Activated naive CD8-positive, alpha-beta T cell treated with anti-CD3 and anti-CD28 coated beads, Interleukin-2, amount 50 U/mL, for 16 hours (primary cell): ENCODE results near the gene RCL1.
"Not testable (repeated sequence)": the region's sequence is repeated elsewhere in the genome, so short reads cannot be mapped to it uniquely, and the experiment has no call there.

Experiments
- DNase-seq: peaks from one replicate; pipeline ENCODE4 v3.0.0-alpha.2; 2020; ENCODE audit warnings: low read depth, low spot score

Gene RCL1

DNA sequence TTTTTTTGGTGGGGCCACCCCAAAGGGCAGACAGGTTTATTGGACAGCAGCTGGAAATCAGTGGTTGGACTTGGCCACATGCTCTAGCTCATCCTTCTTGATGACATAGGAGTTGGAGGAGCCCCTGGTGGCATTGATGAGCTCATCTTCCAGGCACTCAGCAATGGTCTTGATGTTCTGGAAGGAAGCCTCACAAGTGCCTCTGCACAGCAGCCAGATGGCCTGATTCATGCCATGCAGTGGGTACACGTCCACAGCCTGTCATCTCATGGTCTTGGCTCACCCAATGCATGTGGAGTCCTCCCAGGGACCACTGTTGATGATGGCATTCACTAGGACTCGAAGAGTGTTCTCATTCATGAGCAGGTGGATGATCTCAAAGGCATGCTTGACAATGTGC lies 11.3 kb upstream of the RCL1 start:
- DNase-seq: no peak

DNA sequence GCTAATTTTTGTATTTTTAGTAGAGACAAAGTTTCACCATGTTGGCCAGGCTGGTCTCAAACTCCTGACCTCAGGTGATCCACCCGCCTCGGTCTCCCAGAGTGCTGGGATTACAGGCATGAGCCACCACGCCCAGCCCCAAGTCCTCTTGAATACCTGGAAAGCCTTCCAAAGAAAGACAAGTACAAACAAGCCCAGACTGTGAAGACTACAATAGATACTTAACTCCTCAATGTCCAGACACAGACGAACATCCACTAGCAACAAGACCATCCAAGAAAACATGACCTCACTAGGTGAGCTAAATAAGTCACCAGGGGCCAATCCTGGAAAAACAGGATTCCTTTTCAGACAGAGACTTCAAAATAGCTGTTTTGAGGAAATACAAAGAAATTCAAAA lies 9.6 kb upstream of the RCL1 start:
- DNase-seq: not testable (repeated sequence)

DNA sequence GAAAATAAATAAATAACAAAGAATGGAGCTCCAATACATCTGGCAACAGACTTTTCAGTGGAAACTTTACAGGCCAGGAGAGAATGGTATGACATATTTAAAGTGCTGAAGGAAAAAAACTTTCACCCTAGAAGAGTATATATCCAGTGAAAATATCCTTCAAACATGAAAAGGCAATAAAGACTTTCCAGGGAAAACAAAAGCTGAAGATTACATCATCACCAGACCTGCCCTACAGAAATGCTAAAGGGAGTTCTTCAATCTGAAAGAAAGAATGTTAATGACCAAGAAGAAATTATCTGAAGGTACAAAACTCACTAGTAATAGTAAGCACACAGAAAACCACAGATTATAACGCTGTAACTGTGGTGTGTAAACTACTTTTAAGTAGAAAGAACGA lies 8.3 kb upstream of the RCL1 start:
- DNase-seq: no peak

DNA sequence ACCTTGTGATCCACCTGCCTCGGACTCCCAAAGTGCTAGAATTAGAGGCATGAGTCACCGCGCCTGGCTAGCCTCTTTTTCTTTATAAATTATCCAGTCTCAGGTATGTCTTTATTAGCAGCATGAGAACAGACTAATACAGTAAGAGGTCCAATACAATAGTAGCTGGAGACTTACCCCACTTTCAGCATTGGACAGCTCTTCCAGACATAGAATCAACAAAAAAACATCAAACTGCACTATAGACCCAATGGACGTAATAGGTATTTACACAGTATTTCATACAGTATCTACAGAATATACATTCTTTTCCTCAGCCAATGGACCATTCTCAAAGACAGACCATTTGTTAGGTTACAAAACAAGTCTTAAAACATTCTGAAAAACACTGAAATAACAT lies 6.1 kb upstream of the RCL1 start:
- DNase-seq: no peak

DNA sequence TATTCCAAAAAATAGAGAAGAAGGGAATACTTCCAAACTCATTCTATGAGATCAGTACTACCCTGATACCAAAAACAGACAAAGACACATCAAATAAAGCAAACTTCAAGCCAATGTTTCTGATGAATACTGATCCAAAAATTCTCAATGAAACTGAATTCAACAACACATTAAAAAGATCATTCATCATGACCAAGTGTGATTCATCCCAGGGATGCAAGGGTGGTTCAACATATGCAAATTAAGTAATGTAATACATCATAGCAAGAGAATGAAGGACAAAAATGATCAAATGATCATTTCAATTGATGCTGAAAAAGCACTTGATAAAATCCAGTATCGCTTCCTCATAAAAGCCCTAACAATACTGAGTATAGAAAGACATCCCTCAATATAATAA lies 4.9 kb upstream of the RCL1 start:
- no peak for DNase-seq

DNA sequence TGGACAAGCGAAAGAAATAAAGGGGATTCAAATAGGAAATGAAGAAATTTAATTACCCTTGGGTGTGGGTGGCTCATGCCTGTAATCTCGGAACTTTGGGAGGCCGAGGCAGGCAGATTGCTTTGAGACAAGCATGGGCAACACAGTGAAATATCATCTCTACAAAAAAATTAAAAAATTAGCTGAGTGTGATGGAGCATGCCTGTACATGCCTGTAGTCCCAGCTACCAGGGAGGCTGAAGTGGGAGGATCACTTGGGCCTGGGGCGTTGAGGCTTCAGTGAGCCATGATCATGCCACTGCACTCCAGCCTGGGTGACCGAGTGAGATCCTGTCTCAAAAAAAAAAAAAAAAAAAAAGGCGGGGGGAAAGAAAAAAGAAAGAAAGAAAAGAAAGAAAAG lies 4.0 kb upstream of the RCL1 start:
- no peak for DNase-seq

DNA sequence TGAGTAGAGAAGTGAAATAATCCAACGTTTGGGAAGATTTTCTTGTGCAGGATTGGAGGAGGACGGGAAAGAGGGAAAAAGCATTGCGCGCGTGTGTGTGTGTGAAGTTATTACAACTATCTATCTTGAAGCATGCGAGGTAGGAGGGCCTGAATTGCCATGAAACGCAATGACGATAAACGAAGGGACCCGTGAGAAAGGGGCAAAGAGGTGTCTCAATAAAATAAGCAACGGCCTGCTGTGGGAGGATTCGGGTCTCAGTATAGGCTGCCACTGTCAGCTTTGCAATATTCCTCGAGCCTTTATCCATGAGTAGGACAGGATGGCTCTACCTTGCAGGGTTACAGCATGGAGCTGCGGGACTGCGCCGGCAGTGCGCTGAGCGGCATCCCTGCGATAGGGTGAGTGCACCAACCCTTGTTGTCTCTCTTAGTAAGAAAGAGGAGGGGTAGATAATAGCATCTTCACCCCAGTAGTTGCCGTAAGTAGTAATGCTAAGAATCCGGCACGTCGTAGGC lies 631 bp upstream of the RCL1 start:
- no peak for DNase-seq

DNA sequence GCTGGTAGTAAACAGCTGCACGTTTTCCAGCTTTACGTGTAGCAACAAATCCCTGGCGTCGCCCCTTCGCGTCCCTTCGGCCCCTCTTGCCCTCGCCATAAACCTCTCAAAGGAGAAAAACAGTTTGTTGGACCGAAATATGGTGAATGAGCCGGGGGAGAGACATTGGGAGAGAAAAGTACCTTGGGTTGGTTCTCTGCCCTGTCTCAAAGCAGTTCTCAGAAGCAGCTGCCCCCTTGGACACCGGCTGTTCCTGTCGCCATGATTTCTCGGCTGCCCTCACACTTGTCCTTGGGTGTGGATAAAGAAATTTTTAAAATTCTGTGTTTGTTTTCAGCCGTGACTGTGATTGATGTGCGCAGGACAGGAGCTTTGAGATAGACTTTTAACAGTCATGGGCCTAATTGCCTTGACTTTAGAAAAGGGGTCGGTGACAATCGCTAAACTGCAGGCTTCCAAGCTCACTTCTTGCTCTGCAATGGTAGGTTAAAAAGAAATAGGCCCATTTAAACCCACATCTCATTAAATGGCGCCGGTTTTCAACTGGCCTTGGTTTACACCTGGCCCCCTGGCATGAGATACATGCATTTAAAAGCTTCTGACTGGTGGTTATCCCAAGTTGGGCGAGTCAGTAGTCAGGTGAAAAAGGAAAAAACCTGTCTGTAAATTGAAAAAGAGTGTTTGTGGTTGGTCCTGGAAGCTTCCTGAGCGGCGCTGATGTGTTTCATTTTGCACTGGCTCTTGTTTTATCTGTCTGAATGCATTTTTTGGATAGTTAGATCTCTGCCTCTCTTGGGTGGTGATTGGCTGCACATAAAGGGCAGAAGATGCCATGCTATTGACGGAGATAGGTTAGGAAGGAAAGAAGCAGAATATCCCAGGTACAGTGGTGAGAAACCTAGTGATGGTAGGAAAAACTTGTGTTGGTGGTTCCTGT lies 983 bp downstream of the RCL1 start:
- DNase-seq: no peak

DNA sequence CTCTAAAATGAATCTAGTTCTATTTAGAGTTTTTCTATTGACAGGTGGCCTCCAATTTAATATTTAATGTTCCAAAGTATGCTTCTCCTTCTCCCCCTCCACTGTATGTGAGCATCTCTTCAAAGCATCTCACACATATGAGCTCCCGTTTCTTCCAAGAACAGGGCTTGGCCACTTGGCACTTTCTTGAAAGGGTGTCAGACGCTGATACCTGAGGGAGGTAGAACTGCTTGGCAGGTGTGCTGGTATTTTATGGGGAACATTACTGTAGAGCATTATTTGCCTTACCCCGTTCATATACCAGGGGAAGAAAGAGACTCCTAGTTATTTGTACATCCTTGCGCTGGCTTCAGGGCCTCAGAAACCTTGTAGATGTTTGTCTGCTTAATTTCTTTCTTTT lies 1.9 kb downstream of the RCL1 start:
- no peak for DNase-seq

DNA sequence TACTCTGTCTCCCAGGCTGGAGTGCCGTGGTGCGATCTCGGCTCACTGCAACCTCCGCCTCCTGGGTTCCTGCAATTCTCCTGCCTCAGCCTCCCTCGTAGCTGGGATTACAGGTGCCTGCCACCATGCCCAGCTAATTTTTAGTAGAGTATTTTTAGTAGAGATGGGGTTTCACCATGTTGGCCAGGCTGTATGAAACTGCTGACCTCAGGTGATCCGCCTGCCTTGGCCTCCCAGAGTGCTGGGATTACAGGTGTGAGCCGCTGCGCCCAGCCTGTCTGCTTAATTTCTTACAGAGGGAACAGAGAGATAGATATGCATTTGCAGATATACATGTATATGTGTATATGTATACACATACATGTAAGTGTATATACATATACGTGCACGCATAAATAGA lies 2.4 kb downstream of the RCL1 start:
- DNase-seq: not testable (repeated sequence)

DNA sequence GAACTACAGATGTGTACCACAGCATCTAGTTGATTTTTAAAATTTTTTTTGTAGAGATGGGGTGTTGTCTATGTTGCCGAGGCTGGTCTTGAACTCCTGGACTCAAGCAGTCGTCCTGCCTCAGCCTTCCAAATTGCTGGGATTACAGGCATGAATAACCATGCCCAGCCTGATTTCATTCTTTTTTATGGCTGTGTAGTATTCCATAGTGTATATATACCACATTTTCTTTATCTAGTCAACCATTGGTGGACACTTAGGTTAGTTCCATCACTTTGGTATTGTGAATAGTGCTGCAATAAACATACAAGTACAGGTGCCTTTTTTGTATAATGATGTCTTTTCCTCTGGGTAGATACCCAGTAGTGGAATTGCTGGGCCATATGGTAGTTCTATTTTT lies 3.8 kb downstream of the RCL1 start:
- DNase-seq: no peak

DNA sequence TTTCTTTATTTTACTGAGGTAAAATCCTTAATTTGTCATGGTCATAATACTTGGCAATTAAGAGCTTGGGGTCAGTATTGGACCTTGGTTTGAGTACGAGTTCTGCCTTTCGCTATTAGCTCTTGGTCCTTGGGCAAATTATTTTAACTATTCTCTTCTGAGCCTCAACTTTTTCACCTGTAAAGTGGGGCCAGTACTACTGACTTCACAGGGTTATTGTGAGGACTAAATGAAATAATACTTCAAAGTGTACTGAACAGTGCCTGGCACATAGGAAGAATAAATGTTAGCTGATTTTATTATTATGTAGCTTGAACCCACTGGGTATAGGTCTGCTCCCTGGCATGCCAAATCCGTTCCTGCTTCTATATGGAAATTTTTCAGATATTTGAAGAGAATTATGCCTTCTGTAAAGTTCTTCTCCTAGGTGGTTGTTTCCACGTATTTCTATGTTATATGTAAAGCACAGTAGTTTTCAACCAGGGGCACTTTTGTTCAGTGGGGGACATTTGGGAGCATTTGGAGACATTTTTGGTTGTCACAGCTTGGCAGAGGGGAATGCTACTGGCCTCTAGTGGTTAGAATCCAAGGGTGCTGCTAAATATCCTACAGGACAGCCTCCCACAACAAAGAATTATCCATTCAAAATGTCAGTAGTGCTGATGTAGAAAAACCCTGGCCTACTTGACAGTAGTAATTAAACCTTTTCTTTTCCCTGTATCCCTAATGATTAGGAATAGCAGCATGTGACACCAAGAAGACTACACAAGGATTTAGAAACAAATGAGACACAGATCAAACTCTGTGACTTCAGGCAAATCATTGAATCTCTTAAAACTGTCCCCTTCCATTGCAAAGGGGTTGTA lies 4.5 kb downstream of the RCL1 start:
- DNase-seq: no peak

DNA sequence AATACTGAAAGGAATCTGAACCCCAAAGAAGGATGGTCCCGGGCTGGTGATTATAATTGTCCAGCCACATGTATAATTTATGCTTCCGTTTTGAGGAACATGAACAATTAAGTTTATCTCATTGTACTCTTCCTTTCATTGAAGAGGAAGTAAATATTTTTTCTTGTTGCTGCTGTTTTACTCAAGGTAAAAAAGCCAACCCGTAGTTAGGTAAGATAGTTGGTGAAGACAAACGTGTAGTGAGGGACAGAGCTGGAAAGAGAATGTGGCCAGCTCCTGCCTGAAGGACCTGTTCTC lies 5.1 kb downstream of the RCL1 start:
- no peak for DNase-seq

DNA sequence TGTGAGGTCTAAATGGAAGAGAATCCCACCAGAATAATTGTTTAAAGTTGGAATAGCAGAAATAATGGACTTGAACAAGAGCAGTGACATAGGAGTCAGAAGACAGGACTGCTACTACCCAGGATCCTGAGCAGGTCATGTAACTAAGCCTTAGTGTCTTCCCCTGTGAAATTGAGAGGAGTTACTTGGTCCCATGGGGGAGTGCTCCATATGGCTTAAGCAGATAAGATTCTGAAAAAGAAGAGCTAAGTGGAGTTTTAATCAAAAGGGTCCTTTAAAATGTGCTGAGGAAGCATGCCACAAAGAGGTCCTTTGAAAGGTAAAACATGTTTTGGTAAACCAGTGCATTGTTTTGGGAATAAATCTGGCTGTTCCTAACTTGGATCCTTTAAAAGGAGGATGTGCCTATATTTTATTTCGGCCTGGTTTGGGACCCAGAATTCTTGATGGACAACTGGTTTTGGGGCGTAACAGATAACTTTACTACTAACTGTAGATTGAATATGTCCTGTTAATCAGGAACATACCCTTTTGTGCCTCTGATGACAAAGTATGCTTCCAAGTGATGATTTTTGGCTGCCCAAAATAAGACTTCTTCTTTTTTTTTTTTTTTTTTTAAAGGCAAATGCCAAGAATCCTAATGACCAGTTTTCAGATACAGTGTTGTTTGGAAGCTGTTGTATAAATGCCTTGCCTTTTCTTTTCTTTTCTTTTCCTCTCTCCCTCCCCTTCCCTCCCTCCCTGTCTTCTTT lies 5.7 kb downstream of the RCL1 start:
- DNase-seq: no peak

DNA sequence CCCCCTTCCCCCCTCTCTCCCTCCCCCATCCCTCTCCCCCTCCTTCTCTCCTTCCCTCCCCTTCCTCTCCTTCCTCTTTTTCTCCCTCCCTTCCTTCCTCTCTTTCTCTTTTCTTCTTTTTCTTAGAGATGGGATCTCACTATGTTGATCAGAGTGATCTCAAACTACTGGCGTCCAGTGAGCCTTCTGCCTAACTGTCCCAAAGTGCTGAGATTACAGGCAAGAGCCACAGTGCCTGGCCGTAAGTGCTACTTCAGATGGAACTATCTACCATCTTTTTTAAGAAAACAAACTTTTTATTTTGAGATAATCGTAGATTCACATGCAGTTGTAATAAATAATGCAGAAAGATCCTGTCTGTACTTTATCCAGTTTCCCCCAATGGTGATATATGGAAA lies 6.3 kb downstream of the RCL1 start:
- DNase-seq: no peak

DNA sequence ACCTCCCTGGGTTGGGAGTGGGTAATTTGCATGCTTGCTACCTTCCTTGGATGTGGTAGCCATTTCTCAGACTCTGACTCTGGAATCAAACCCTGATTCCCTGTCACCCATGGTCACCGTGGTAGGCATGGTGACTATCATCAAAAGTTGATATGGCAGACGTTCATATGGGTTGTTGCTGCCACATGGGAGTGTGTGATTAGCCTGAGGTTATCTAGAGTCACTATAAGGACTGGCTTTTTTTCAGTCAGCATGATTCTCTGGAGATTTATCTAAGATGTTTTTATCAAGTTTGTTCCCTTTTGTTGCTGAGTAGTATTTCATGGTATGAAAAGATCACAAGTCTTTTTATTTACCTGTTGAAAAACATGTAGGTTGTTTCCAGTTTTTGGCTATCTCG lies 7.0 kb downstream of the RCL1 start:
- DNase-seq: no peak

DNA sequence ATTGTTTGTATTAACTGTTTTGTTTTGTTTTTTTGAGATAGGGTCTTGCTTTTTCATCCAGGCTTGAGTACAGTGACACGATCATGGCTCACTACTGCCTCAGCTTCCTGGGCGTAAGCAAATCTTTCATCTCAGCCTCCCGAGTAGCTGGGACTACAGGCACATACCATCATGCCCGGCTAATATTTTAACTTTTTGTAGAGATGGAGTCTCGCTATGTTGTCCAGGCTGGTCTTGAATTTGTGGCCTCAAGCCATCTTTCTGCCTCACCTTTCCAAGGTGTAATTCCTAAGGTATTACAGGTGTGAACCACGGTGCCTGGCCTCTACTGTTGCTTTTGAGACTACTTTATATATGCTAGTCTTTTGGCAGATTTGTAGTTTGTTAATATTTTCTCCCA lies 8.4 kb downstream of the RCL1 start:
- no peak for DNase-seq

DNA sequence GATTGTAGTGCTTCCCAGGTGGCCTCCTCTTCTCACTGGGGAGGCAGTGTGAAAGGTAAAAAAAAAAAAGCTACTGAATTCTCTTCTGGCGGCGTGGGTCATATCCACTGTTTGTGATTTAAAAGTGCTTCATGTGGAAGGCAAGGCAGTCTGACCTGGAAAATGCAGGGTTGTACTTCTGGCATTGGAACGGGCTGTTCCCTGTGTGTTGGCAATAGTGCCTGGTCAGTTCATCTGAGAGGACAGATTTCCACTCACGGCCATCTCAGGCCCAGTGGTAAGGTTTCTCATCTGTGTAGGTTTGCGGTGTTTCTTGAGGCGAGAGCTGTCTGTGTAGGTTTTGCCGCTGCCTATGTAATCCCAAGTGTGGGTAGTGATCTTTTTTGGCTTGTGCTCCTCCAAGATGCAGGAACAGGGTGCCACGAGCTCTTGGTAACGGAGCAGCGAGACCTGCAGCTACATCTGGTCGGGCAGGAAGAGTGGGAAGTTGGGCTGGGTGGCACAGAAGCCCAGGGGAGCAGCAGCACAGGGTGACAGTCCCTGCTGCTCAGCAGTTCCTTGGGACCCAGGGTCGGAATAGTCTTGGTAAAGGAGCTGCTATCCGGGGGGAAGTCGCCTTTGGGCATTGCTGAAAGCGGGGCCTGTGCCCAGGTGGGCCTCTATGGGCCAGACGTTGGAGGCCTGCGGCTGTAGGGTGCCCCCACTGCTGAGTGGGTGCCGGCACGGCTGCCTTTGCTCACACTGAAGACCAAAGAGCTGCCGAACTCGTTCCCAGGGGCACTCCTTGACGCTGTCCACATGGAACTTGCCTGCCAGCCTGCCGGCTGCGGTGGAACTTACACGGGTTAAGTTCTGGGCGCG lies 11.2 kb downstream of the RCL1 start:
- no peak for DNase-seq

DNA sequence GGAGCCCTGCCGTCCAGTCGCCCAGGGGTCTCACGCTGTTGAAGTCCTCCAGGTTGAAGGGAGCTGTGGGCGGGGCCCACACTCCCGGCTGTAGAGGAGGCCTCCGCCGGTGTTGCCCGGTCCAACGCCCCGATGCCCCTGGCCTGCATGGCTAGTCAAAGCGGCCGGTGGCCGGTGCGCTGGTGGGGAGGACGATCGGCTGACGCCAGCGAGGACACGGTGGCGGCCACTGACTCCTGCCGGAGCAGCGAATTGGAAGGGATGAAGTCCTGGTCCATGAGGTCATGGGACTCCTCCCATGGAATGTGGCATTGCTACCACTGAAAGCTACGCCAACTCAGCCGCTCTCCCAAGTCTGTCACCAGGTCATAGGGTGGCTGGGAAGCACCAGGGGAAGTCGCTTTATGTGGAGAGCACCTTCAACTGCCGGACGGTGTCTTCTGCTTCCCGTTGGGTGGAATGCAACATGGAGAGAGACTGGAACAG lies 11.8 kb downstream of the RCL1 start:
- no peak for DNase-seq

DNA sequence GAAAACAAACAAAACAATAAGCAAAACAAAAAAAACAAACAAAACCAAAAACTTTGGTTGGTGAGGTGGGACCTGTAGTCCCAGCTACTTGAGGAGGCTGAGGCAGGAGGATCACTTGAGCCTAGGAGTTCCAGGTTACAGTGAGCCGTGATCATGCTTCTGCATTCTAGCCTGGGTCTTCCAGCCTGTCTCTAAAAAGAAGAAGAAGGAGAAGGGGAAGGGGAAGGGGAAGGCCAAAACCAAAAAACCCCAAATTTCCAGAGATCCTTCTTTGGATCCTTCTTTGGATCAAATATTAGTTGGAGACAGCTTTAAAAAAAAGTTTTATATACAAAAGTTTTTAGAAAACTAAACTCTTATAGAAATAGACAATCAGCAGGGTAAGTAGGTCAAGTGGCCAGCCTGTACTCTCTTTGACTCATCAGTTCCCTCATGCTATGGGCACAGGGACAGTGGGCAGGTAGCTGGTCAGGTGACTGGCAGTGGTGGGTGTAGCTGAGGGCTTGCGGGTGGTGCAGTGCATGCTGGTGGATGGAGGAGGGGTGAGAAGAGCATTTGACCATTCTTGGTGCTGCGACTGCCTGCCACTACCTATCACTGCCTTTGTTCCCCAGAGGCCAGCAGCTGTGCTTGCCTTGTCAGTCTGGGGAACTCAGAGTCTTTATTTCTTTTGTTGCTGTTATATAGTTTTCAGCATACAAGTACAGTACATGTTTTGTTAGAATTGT lies 12.6 kb downstream of the RCL1 start:
- DNase-seq: no peak
